Activated CD8-positive, alpha-beta memory T cell treated with anti-CD3 and anti-CD28 coated beads for 36 hours (primary cell): ENCODE measurements around the gene SERPINB6. TPM values are rescaled to one million over a fixed set of nuclear protein-coding genes. Genes with fewer than 3 reads are reported as not detected.

Source experiments
- CTCF ChIA-PET: fragments of 350-600 bp; sonication (Branson Sonifier 250); formaldehyde crosslinking; loops from one replicate; lab custom pipeline; 2021; ENCODE audit warnings: antibody characterized with exemption; lab: Charles Lee
- POLR2A ChIA-PET: fragments of 350-600 bp; sonication (Branson Sonifier 250); formaldehyde crosslinking; loops from one replicate; lab custom pipeline; 2021; ENCODE audit warnings: antibody characterized with exemption; lab: Charles Lee
- total RNA-seq, 2 experiments: library from RNA; stranded (reverse); gene quantifications; one replicate each; pipeline ENCODE4 v1.2.3, GENCODE V29; 2021

Gene SERPINB6
- total RNA-seq, 2 experiments from 2014 or later: 72.1 to 72.8 TPM

GRCh38 chr6:2950713-2951112 is 20.7 kb downstream of the SERPINB6 start:
- POLR2A ChIA-PET: no interaction called here
- CTCF ChIA-PET: interaction anchor here (1.0 kb wide), 1 partner anchor 23 kb away, joined by 4 read pairs; no protein-coding TSS in a partner anchor

- CTCF ChIA-PET: no interaction called here
- POLR2A ChIA-PET: no interaction called here
Measured at GRCh38 chr6:2949536-2950083, 21.8 kb downstream of the SERPINB6 start.

DNA sequence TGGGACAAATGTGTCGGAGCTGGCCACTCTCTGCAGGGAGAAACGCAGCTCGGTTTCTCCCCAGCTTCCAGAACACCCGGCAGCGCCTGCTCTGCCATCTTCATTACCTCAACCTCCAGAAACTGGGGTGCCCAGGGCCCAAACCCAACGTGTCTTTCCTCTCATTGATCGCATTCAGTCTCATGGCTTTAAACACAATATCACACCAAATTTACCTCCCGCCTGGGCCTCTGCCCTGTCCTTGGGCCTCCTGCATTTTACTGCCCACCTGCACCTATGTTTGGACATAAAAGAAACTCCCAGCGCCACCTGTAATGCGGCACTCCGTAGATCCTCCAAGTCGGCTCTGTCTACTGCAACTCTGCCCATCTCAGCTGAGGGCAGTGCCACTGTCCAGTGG is 22.2 kb downstream of the SERPINB6 start:
- ChIA-PET CTCF (no interaction called here), POLR2A (no interaction called here)

DNA sequence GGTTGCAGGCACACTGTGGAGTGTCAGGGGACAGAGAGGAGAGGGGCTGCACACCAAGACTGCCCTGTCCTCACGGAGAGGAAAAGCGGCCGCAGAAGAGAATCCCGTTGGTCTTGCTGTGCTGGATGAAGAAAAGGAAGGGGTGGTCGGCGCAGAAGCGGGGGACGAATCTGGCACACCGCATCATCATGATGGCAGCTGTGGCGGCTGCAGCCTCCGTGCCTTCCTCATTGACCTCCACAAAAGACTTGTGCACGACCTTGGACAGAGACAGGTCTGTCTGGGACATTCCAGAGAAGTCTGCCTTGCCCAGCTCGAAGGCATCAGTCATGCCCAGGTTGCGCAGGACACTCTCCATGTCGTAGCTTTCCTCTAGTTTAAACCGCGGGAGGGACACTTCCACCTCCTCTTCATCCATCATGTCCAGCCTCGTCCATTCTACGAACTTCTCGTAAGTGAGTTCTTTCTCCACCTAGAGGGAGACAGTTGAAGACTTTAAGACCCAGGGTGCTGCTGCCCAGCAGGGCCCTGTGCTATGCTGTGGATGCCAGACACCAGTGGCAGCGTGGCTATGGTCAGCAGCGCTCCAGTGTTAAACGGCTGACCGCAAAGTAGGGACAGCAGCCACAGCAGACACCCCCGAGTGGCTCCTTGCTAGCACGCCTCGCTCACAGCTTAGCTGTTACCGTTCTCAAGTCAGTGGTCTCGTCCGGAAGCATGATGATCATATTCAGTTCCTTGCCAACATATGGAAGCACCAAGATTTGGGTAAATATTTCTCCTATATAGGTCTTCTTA is 22.9 kb downstream of the SERPINB6 start:
- ChIA-PET POLR2A (no interaction called here), CTCF (no interaction called here)

GRCh38 chr6:2947445-2947844 is 23.9 kb downstream of the SERPINB6 start:
- POLR2A ChIA-PET: no interaction called here
- CTCF ChIA-PET: no interaction called here

- ChIA-PET POLR2A (no interaction called here), CTCF (interaction anchor here (0.9 kb wide), 1 partner anchor 13 kb away, joined by 3 read pairs; no protein-coding TSS in a partner anchor)
Measured at GRCh38 chr6:2945153-2945452, 26.3 kb downstream of the SERPINB6 start.

- ChIA-PET CTCF (interaction anchor here (0.9 to 1.4 kb wide), 2 partner anchors 8 to 12 kb away, joined by 3 to 4 read pairs; no protein-coding TSS in a partner anchor), POLR2A (no interaction called here)
Measured at GRCh38 chr6:2944405-2945152, 26.8 kb downstream of the SERPINB6 start.

DNA sequence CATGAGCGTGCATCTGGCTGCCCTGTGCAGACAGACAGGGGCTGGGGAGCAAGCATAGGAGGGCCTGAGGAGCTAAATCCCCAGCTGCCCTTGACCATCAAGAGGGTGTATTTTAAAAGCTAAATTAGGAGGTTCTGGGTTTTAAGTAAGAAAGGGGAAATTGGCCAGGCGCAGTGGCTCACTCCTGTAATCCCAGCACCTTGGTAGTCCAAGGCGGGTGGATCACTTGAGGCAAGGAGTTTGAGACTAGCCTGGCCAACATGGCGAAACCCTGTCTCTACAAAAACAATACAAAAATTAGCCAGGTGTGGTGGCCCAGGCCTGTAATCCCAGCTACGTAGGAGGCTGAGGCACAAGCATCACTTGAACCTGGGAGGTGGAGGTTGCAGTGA is 27.8 kb downstream of the SERPINB6 start:
- ChIA-PET CTCF (interaction anchor here (0.6 to 1.4 kb wide), 2 partner anchors 9 to 19 kb away, joined by 3 to 4 read pairs; no protein-coding TSS in a partner anchor), POLR2A (no interaction called here)

DNA sequence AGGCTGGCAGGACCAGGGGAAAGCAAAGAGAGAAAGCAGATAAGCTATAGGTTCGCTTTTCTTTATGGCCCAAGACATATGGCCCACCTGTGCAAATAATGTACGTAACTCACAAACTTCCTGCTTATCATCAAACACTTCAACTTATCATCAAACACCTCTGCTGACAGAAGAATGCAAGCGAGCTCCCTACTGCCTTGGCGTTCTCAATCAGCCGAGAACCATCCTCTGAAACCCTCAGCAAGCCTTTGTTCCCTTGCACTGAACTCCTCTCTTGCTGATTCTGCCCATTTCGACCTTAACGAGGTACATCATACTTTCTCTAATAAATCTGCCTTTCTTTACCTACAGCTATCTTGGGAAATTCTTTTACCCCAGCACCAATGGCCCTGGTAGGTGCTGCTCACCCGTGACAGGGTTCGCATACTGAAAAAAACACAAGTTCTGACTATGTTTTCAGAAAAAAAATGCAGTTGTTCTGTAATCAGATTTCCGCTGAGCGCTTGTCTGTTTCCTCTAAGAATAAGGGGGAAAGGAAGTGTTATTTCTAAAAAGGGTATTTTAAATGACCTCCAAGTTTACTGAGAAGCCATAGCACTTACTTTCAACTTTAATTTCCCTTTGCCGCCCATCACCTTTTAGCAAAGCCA is 28.3 kb downstream of the SERPINB6 start:
- POLR2A ChIA-PET: no interaction called here

DNA sequence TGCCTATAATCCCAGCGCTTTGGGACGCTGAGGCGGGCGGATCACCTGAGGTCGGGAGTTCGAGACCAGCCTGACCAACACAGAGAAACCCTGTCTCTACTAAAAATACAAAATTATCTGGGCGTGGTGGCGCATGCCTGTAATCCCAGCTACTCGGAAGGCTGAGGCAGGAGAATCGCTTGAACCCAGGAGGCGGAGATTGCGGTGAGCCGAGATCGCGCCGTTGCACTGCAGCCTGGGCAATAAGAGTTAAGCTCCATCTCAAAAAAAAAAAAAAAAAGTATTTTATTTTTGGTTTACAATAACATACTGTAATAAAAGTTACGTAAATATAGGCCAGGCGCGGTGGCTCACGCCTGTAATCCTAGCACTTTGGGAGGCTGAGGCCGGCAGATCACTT is 29.3 kb downstream of the SERPINB6 start:
- POLR2A ChIA-PET: interaction anchor here (0.7 to 1.1 kb wide), 2 partner anchors 47 to 126 kb away, joined by 3 to 10 read pairs; partner anchors contain the start of gene RIPK1
- CTCF ChIA-PET: interaction anchor here (1.0 to 2.6 kb wide), 3 partner anchors 9 to 10 kb away, joined by 3 to 14 read pairs (median 4); no protein-coding TSS in a partner anchor

More for the DNA sequence above, 28.3 kb downstream of the SERPINB6 start:
- CTCF ChIA-PET: interaction anchor here (0.6 to 1.0 kb wide), 2 partner anchors 11 to 20 kb away, joined by 3 read pairs; no protein-coding TSS in a partner anchor

DNA sequence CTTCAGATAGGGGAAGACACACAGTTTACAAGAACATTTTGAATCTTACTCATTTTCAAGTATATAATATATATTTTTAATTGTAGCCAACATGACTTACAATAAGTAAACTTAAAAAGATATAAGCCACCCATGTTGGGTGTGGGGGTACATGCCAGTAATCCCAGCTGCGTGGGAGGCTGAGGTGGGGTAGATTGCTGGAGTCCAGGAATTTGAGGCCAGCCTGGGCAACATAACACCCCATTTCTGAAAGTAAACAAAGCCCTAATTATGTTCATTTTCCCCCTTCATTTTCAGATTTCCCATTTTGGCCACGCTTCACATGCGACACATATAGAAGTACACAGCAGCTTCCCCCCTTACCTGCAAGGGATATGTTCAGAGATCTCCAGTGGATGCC is 30.5 kb downstream of the SERPINB6 start:
- ChIA-PET CTCF (interaction anchor here (0.9 to 2.6 kb wide), 10 partner anchors 8 to 150 kb away, joined by 3 to 14 read pairs (median 4); partner anchors contain the start of gene SERPINB1), POLR2A (interaction anchor here (0.6 to 1.6 kb wide), 11 partner anchors 35 to 147 kb away, joined by 3 to 18 read pairs (median 5); partner anchors contain the start of gene SERPINB1)

DNA sequence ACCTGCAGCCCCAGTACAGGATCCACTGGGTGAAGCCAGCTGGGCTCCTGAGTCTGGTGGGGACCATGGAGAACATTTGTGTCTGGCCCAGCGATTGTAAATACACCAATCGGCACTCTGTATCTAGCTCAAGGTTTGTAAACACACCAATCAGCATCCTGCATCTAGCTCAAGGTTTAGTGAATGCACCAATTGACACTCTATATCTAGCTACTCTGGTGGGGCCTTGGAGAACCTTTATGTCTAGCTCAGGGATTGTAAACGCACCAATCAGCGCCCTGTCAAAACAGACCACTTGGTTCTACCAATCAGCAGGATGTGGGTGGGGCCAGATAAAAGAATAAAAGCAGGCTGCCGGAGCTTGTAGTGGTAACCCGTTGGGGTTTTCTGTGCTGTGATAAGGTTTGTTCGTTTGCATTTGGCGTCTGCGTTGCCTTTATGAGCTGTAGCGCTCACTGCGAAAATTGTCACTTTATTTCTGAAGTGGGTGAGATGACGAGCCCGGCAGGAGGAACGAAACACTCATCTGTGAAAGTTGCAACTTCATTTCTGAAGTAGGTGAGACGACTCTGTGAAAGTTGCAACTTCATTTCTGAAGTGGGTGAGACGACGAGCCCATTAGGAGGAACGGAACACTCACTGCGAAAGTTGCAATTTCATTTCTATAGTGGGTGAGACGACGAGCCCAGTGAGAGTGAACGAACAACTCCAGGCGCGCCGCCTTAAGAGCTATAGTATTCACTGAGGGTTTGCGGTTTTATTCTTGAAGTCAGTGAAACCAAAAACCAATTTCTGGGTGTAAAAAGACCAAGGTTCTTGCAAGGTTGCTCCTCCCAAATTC is 31.1 kb downstream of the SERPINB6 start:
- CTCF ChIA-PET: interaction anchor here (0.9 to 2.6 kb wide), 10 partner anchors 12 to 149 kb away, joined by 3 to 14 read pairs (median 4); partner anchors contain the start of gene SERPINB1
- POLR2A ChIA-PET: interaction anchor here (0.6 to 1.6 kb wide), 13 partner anchors 35 to 146 kb away, joined by 3 to 18 read pairs (median 4); partner anchors contain the start of gene SERPINB1

- ChIA-PET POLR2A (interaction anchor here (1.0 to 1.6 kb wide), 9 partner anchors 39 to 146 kb away, joined by 3 to 18 read pairs (median 4); partner anchors contain the start of gene SERPINB1), CTCF (interaction anchor here (1.0 to 2.6 kb wide), 6 partner anchors 13 to 148 kb away, joined by 3 to 14 read pairs (median 6); partner anchors contain the start of gene SERPINB1)
Measured at GRCh38 chr6:2939315-2940009, 31.9 kb downstream of the SERPINB6 start.

GRCh38 chr6:2938632-2939083 is 32.7 kb downstream of the SERPINB6 start:
- ChIA-PET POLR2A (interaction anchor here (2.7 kb wide), 1 partner anchor 97 kb away, joined by 14 read pairs; the partner anchor contains the start of gene SERPINB1), CTCF (interaction anchor here (1.1 to 1.7 kb wide), 2 partner anchors 27 to 97 kb away, joined by 3 read pairs; partner anchors contain the start of gene SERPINB1)

GRCh38 chr6:2938004-2938631 is 33.2 kb downstream of the SERPINB6 start:
- ChIA-PET CTCF (interaction anchor here (1.1 kb wide), 1 partner anchor 96 kb away, joined by 3 read pairs; the partner anchor contains the start of gene SERPINB1), POLR2A (interaction anchor here (2.7 kb wide), 1 partner anchor 96 kb away, joined by 14 read pairs; the partner anchor contains the start of gene SERPINB1)

- POLR2A ChIA-PET: interaction anchor here (0.7 to 2.7 kb wide), 4 partner anchors 34 to 390 kb away, joined by 3 to 14 read pairs (median 5); partner anchors contain the start of genes SERPINB1 and SERPINB9
Measured at GRCh38 chr6:2937627-2938003, 33.8 kb downstream of the SERPINB6 start.

More at GRCh38 chr6:2937627-2938003, 33.8 kb downstream of the SERPINB6 start:
- CTCF ChIA-PET: interaction anchor here (1.1 kb wide), 1 partner anchor 96 kb away, joined by 3 read pairs; the partner anchor contains the start of gene SERPINB1
